AG04449 (cell line): Measurements from ENCODE around the gene CRACR2B.
A peak's percentile ranks its signal among the peaks of the same experiment; 100 is the strongest.

Experiments used
- CTCF ChIA-PET: fragments of 350-600 bp; formaldehyde crosslinking; extraction: SDS; loops from one replicate; lab custom pipeline; 2021; ENCODE audit warnings: antibody characterized with exemption; lab: Yijun Ruan, JAX
- POLR2A ChIA-PET: fragments of 400-600, 350-600 bp; formaldehyde crosslinking; extraction: SDS; loops from one replicate; lab custom pipeline; 2020; ENCODE audit warnings: antibody characterized with exemption, inconsistent platforms; lab: Yijun Ruan, JAX
- DNase-seq: peaks from one replicate; pipeline ENCODE4 v3.0.0-alpha.2; 2010; ENCODE audit warnings: low read depth, low spot score
- H3K4me3 ChIP-seq: 2 replicates; pipeline ENCODE4 v1.5.1; 2011; ENCODE audit warnings: low read depth, mild to moderate bottlenecking, control low read depth, low read length
- CTCF ChIP-seq: IDR thresholded peaks from one replicate; pipeline ENCODE4 v1.5.1; 2011; ENCODE audit warnings: mild to moderate bottlenecking, moderate library complexity, low read length, control low read depth, inconsistent platforms; ENCODE audit not compliant: insufficient read depth; ENCODE audit errors: missing control alignments

The CRACR2B gene

DNA sequence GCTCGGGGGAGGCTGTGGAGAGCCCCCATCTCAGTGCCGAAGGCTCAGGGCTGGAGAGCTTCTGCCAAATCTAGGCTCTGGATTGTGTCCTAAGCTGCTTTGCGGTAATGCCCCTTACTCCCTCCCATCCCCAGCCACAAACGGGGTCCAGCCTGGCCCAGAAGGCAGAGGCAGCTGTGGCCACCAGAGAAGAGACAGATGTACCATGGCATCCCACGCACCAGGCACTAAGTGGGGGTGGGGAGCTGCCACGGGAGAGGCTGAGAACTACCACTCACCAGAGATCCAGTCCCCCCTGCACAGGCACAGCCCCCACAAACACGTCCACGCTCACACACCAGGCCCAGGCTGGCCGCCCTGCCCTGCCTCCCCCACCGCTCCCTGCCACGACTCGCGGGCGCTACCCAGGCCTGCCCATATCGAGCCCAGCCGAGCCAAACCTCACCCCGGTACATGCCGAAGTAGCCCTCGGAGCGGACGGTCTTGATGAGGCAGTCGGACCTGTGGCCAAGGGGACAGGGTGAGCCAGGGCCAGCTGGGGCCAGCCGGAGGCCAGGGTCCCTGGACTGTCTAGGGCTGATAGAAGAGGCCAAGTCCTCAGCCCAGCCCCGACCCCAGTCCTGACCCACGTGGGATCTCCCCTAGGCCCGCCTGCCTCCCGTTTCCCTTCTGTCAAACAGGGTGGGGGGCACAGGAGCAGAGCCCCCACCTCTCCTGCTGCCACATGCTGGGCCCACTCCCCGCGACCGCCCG lies 33.5 kb upstream of the CRACR2B start:
- no peak for DNase-seq
- POLR2A ChIA-PET: interaction anchor here (1.4 to 2.8 kb wide), 2 partner anchors 9 to 17 kb away, joined by 3 to 10 read pairs; partner anchors contain the start of gene GATD1
- CTCF ChIA-PET: interaction anchor here (2.4 kb wide), 1 partner anchor 10 kb away, joined by 13 read pairs; no protein-coding TSS in a partner anchor
- no peak overlapping the region for H3K4me3 ChIP-seq
- TF ChIP-seq CTCF: no peak

DNA sequence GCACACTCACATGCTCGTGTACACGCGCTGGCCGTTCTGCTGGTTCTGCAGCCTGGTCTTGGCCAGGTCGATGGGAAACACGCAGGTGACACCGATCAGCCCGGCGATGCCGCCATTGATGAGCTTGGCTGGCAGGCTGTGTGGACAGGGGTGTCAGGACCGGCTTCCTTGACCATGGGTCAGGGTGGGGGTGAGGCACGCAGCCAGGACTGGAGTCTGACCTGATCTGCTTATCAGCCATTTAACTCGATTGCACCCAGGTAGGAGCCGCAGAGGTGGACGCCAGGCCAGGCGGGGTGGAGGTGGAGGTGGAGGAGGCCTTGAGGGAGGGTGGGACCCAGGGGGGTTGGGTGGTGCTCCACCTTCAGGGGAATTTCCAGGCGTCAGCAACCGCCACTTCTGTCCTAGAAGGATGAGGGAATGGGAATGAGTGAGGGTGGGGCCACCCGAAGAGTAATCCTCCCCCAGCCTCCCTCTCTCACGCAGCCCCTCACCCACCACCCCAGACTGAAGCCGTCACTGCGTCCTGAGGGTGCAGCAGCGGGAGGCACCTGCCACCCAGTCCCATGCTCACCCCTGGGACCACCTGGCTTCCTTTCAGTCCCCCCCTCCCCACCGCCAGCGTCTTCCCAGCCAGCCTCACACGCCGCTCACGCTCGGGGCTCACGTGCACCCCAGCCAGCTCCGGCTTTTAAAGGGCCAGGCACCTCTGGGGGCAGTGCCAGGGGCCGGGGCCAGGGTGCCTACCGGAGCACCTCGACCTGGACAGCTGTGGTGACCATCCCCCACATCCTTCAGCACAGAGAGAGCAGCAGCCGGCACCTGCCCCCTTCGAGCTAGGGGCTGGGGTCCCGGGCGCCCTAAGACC lies 32.7 kb upstream of the CRACR2B start:
- POLR2A ChIA-PET: interaction anchor here (1.2 to 2.8 kb wide), 5 partner anchors 9 to 24 kb away, joined by 4 to 11 read pairs (median 6); partner anchors contain the start of genes GATD1 and PNPLA2
- peak overlapping the region; percentile 81 for H3K4me3 ChIP-seq
- CTCF ChIA-PET: interaction anchor here (0.6 to 1.4 kb wide), 2 partner anchors 11 kb away, joined by 4 to 6 read pairs; no protein-coding TSS in a partner anchor
- no peak for DNase-seq
- no peak for TF ChIP-seq CTCF

DNA sequence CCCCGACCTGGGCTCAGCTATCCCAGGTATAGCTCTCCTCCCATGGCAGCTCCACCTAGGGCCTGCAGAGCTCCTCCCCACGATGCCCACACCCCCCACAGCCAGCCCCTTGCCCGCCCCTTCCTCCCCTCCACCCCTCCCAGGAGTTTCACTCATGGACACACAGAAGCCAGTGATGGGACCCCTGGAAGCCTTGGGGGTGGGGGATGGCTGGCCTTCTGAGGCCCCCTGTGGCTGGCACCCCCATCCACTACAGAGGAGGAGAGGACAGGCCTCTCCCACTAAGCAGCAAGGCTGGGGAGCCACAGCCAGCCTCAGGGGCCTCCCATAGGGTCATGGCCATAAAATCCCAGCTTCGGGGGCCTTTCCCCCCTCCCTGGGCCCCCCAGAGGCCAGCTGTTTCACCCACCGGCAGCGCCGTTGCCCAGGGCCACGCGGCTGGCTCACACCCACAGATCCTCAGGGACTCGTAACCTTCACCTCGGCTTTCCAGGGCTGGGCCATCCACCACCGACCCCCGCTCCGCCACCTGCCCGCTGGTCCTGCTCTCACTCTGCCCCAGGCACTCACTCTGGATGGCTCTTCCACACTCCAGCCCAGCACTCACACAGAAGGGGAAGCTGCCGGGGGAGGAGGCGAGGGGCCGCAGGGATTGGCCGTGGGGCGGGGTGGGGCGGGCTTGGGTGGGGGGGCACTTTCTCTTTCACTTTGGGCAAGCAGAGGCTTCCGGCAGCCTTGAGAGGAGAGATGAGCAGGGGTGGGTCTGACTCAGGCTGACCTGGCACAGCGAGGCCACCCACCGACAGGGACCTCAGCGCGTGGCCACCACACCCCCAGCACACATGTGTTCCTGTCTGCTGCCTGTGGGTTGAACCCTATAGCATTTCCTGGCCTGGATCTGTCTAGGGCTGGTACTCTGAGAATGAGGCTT lies 31.8 kb upstream of the CRACR2B start:
- ChIA-PET POLR2A (interaction anchor here (1.2 to 2.8 kb wide), 7 partner anchors 8 to 48 kb away, joined by 4 to 11 read pairs (median 6); partner anchors contain the start of genes GATD1, PNPLA2 and RPLP2), CTCF (interaction anchor here (1.1 to 1.4 kb wide), 2 partner anchors 12 to 34 kb away, joined by 3 to 6 read pairs; no protein-coding TSS in a partner anchor)
- H3K4me3 ChIP-seq: peak overlapping the region; percentile 81
- no peak for DNase-seq
- TF ChIP-seq CTCF: no peak

DNA sequence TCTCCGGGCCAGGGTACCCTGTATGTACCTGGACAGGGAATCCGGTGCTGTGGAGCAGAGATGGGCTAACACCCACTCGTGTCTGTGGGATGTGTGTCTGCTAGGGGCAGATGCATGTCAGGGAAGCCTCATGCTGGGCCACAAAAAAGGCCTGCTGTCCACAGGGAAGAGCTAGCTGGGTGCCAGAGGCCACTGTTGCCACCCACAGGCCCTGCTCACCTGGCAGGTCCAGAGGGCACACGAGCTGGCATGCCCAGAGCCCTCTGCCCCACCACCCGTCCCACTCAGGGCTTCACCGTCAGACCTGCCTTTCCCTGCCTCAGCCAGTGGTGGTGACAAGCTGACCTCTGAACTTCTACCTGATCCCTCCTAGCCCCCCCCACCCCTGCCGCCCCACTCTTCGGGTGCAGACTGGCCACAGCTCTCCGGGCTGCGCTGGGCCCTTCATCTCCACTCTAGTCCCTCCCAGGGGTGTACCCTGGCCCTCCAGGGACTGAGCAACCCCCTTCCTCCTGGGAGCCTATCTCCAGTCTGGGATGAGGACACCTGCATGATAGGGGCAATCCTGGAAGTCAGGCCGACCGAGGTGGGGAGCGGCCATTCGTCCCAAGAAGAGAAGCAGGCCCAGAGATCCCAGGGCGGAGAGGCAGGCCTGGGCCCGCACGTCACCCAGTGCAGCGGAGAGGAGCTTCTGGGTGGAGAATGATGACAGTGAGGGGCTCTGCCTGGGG lies 31.0 kb upstream of the CRACR2B start:
- CTCF ChIA-PET: interaction anchor here (0.9 to 1.5 kb wide), 6 partner anchors 9 to 35 kb away, joined by 3 to 6 read pairs (median 3); no protein-coding TSS in a partner anchor
- no peak for TF ChIP-seq CTCF
- POLR2A ChIA-PET: interaction anchor here (1.1 to 2.8 kb wide), 9 partner anchors 7 to 71 kb away, joined by 3 to 11 read pairs (median 6); partner anchors contain the start of genes GATD1, PNPLA2 and RPLP2
- H3K4me3 ChIP-seq: peak overlapping the region; percentile 81
- no peak for DNase-seq
